HL-60 (cell line): Measurements from ENCODE around the gene BTG2.

Experiments
- DNase-seq, 2 experiments: peaks; one replicate each; pipeline ENCODE4 v3.0.0-alpha.2; 2010 to 2020; ENCODE audit warnings: low read depth in 1 of 2, low spot score in 1 of 2
- H3K27ac ChIP-seq: fragments of 250-450 bp; sonication (Bioruptor Pico); replicated peaks from 2 replicates; pipeline ENCODE4 v1.5.1; 2020; ENCODE audit warnings: mild to moderate bottlenecking, moderate library complexity
- H3K27me3 ChIP-seq: fragments of 250-450 bp; sonication (Bioruptor Pico); 2 replicates; pipeline ENCODE4 v1.5.1; 2021; ENCODE audit warnings: mild to moderate bottlenecking, moderate library complexity; ENCODE audit not compliant: insufficient read depth, poor library complexity, severe bottlenecking
- H3K4me3 ChIP-seq: replicated peaks from 2 replicates; pipeline ENCODE4 v1.5.1; 2011; ENCODE audit warnings: mild to moderate bottlenecking, control low read depth, low read length; ENCODE audit not compliant: insufficient read depth
- CTCF ChIP-seq: IDR thresholded peaks from one replicate; pipeline ENCODE4 v1.5.1; 2011; ENCODE audit warnings: low read length, control low read depth, inconsistent platforms; ENCODE audit not compliant: insufficient read depth
- GABPA ChIP-seq: IDR thresholded peaks from 2 replicates; pipeline ENCODE4 v1.6.1; 2012; ENCODE audit warnings: low read depth
- POLR2AphosphoS5 ChIP-seq: IDR thresholded peaks from 2 replicates; pipeline ENCODE4 v1.6.1; 2012; ENCODE audit warnings: low read depth
- REST ChIP-seq: IDR thresholded peaks from 2 replicates; pipeline ENCODE4 v1.6.1; 2012; ENCODE audit warnings: low read depth; ENCODE audit not compliant: insufficient replicate concordance
- SPI1 ChIP-seq: IDR thresholded peaks from 2 replicates; pipeline ENCODE4 v1.6.1; 2012; ENCODE audit warnings: low read depth, mild to moderate bottlenecking, borderline replicate concordance

Gene BTG2

GRCh38 chr1:203273206-203273868 is 32.0 kb upstream of the BTG2 start:
- no peak overlapping the region for H3K27ac ChIP-seq

GRCh38 chr1:203273869-203274602 is 31.3 kb upstream of the BTG2 start:
- no peak overlapping the region for H3K4me3 ChIP-seq
- no peak overlapping the region for H3K27ac ChIP-seq
- peak in 1 of 2 experiments; percentile 68 for DNase-seq
- TF ChIP-seq SPI1, result peak; percentile 48; the same call in 1 of the 2 replicates
- no peak for TF ChIP-seq GABPA
- TF ChIP-seq POLR2AphosphoS5, result no peak
- TF ChIP-seq REST, result no peak
- H3K27me3 ChIP-seq, result no peaks in the 10 kb centered on the region

More at GRCh38 chr1:203273206-203273868, 32.0 kb upstream of the BTG2 start:
- DNase-seq, result peak; percentile 71 to 83
- Histone ChIP-seq H3K27me3 (no peaks in the 10 kb centered on the region), H3K4me3 (no peak overlapping the region)
- TF ChIP-seq POLR2AphosphoS5 (no peak), GABPA (no peak), CTCF (peak; percentile 77)

GRCh38 chr1:203274603-203275381 is 30.5 kb upstream of the BTG2 start:
- H3K27me3 ChIP-seq, result no peaks in the 10 kb centered on the region
- H3K4me3 ChIP-seq, result no peak overlapping the region
- no peak for TF ChIP-seq CTCF
- no peak for TF ChIP-seq GABPA
- no peak for TF ChIP-seq SPI1
- TF ChIP-seq REST, result no peak
- TF ChIP-seq POLR2AphosphoS5, result no peak
- no peak overlapping the region for H3K27ac ChIP-seq
- DNase-seq, result no peak
